ENCODE data around the gene GAR1. TPM values are rescaled to one million over a fixed set of nuclear protein-coding genes. Genes with fewer than 3 reads are reported as not detected.

The GAR1 gene
- polyA plus RNA-seq, 1 donor (not counting 4 experiments of a cell fraction or from before 2014, with no cell fraction given): 31.9 TPM

DNA sequence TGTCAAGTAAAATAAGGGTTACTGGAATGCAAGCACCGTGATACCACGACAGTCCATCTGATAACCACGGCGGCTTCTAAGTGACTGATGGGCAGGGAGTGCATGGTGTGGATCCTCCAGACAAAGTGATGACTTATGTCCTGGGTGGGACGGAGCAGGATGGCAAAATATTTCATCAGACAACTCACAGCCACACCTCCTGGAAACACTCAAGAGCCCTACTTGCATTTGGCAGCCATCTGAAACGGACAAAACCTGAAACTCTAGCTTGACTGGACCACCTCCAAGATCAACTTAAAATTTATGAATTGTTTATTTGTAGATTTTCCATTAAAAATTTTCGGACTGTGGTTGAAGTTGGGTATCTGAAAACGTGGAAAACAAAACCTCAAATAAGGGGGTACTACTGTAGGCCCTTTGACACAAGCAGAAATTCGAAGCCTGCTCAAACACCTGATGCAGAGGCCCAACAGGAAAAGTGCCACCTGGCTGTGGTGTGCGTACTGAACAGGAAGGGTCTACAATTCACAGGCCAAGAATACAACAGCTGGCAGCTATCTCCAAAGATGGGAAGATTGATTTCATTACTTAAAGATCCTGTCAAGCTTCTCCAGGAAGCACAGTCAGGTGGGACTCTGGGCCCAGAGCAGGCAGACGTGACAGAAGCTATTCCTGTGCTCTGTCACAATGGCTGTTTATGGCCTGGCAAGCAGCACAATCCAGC lies 58.4 kb downstream of the GAR1 start:
- no peaks in the 10 kb centered on the region for H3K79me2 ChIP-seq (ENCODE audit: control insufficient read depth, insufficient read depth, low read length)
- peak overlapping the region; percentile 10 for H3K27ac ChIP-seq (ENCODE audit: control insufficient read depth, insufficient read depth, low read length)
- H3K9ac ChIP-seq (ENCODE audit: control insufficient read depth, extremely low read depth, insufficient read depth, low read length): no peak overlapping the region
- FAIRE-seq (peak; percentile 49), DNase-seq (ENCODE audit: low read depth, low spot score) (no peak)
- H4K20me1 ChIP-seq (ENCODE audit: control insufficient read depth, extremely low read depth, insufficient read depth, low read length): no peaks in the 10 kb centered on the region
- H3K27me3 ChIP-seq (ENCODE audit: control insufficient read depth, extremely low read depth, insufficient read depth, low read length): no peaks in the 10 kb centered on the region
- no peak overlapping the region for H3K4me3 ChIP-seq (ENCODE audit: control insufficient read depth in 2 of 3, extremely low read depth in 1 of 3, insufficient read depth in 2 of 3, low read depth in 1 of 3, low read length in 3 of 3)
- no peaks in the 10 kb centered on the region for H3K9me1 ChIP-seq (ENCODE audit: control insufficient read depth, extremely low read depth, insufficient read depth, low read length)
- H3K4me2 ChIP-seq (ENCODE audit: control insufficient read depth, extremely low read depth, insufficient read depth, low read depth, low read length): peak overlapping the region; percentile 16
- H3K4me1 ChIP-seq (ENCODE audit: control insufficient read depth, extremely low read depth, insufficient read depth, low read length): peaks cover 16% of the 10 kb centered on the region
- H2AFZ ChIP-seq (ENCODE audit: control insufficient read depth, low read length): peak overlapping the region; percentile 5
- dilution Hi-C loops (cut with MboI; ENCODE audit: extremely low pct_ligation_motif_present, low sequenced_read_pairs): no loop called here
- no peaks in the 10 kb centered on the region for H3K36me3 ChIP-seq (ENCODE audit: control insufficient read depth in 2 of 2, extremely low read depth in 1 of 2, insufficient read depth in 2 of 2, low read length in 2 of 2)
- TF ChIP-seq EZH2 (IDR thresholded peaks at IDR 0.05; ENCODE audit: low read length): no peak
- TF ChIP-seq, protein P1, sequence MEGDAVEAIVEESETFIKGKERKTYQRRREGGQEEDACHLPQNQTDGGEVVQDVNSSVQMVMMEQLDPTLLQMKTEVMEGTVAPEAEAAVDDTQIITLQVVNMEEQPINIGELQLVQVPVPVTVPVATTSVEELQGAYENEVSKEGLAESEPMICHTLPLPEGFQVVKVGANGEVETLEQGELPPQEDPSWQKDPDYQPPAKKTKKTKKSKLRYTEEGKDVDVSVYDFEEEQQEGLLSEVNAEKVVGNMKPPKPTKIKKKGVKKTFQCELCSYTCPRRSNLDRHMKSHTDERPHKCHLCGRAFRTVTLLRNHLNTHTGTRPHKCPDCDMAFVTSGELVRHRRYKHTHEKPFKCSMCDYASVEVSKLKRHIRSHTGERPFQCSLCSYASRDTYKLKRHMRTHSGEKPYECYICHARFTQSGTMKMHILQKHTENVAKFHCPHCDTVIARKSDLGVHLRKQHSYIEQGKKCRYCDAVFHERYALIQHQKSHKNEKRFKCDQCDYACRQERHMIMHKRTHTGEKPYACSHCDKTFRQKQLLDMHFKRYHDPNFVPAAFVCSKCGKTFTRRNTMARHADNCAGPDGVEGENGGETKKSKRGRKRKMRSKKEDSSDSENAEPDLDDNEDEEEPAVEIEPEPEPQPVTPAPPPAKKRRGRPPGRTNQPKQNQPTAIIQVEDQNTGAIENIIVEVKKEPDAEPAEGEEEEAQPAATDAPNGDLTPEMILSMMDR (optimal IDR thresholded peaks at IDR 0.05 in 1 of 3, IDR thresholded peaks at IDR 0.05 in 1 of 3, conservative IDR thresholded peaks at IDR 0.05 in 1 of 3; ENCODE audit: extremely low read depth in 1 of 3, insufficient read depth in 2 of 3, low read length in 3 of 3): no peak
- H3K9me3 ChIP-seq (ENCODE audit: control insufficient read depth, low read depth, low read length): no peaks in the 10 kb centered on the region

Other genes starting within 250 kb of the GAR1 start
- 44.6 to 52.7 TPM (median 52.0 TPM) in 3 replicates for gene CASP6, start 112.3 kb upstream of the GAR1 start, polyA plus RNA-seq
- 14.8 to 80.8 TPM (median 63.7 TPM) in 3 replicates for gene PLA2G12A, start 85.7 kb upstream of the GAR1 start, polyA plus RNA-seq
- gene CFI, start 13.8 kb upstream of the GAR1 start, polyA plus RNA-seq: not detected in 3 replicates
- gene RRH, start 12.2 kb downstream of the GAR1 start, polyA plus RNA-seq: 0.09 to 0.20 TPM (median 0.15 TPM) in 3 replicates
- 0.05 to 0.12 TPM (median 0.09 TPM) in 3 replicates for gene LRIT3, start 32.3 kb downstream of the GAR1 start, polyA plus RNA-seq
- 0.58 to 1.3 TPM (median 0.97 TPM) in 3 replicates for gene EGF, start 97.1 kb downstream of the GAR1 start, polyA plus RNA-seq